Measurements from ENCODE around the gene UBXN7.
"Not testable (repeated sequence)": the region's sequence is repeated elsewhere in the genome, so short reads cannot be mapped to it uniquely, and the experiment has no call there.

UBXN7 gene

GRCh38 chr3:196431181-196432136 lies 768 bp downstream of the UBXN7 start (continued):
- TF ChIP-seq POU6F1 (CRISPR knock-in tag; IDR thresholded peaks at IDR 0.05; ENCODE audit: borderline replicate concordance, low read depth), result no peak

GRCh38 chr3:196428041-196428440 lies 4.2 kb downstream of the UBXN7 start:
- TF ChIP-seq ARNTL (CRISPR knock-in tag; IDR thresholded peaks at IDR 0.05; ENCODE audit: borderline replicate concordance, low read depth) (no peak), PATZ1 (CRISPR knock-in tag; IDR thresholded peaks at IDR 0.05; ENCODE audit: borderline replicate concordance) (no peak), ZNF8 (CRISPR knock-in tag; IDR thresholded peaks at IDR 0.05) (no peak), TOX (CRISPR knock-in tag; IDR thresholded peaks at IDR 0.05; ENCODE audit: borderline replicate concordance) (no peak), CREB5 (CRISPR knock-in tag; IDR thresholded peaks at IDR 0.05; ENCODE audit: low read depth) (no peak), GLIS3 (CRISPR knock-in tag; IDR thresholded peaks at IDR 0.05) (no peak), POU6F1 (CRISPR knock-in tag; IDR thresholded peaks at IDR 0.05; ENCODE audit: borderline replicate concordance, low read depth) (no peak), TCF4 (CRISPR knock-in tag; IDR thresholded peaks at IDR 0.05; ENCODE audit: borderline replicate concordance) (no peak), CSDC2 (CRISPR knock-in tag; IDR thresholded peaks at IDR 0.05) (no peak), BACH2 (CRISPR knock-in tag; IDR thresholded peaks at IDR 0.05; ENCODE audit: borderline replicate concordance) (no peak), ZFP30 (CRISPR knock-in tag; IDR thresholded peaks at IDR 0.05) (no peak), ESRRG (CRISPR knock-in tag; IDR thresholded peaks at IDR 0.05) (no peak), ZNF565 (CRISPR knock-in tag; conservative IDR thresholded peaks at IDR 0.05; ENCODE audit: low read depth) (no peak), PPARA (CRISPR knock-in tag; IDR thresholded peaks at IDR 0.05; ENCODE audit: borderline replicate concordance) (no peak), TSHZ2 (CRISPR knock-in tag; IDR thresholded peaks at IDR 0.05) (no peak)
- no peak for ATAC-seq

- ATAC-seq, result not testable (repeated sequence)
Observed at GRCh38 chr3:196424421-196424820, 7.8 kb downstream of the UBXN7 start.

- peak; percentile 70 for ATAC-seq
- no peak for TF ChIP-seq RARB (CRISPR knock-in tag; IDR thresholded peaks at IDR 0.05)
- TF ChIP-seq TOX (CRISPR knock-in tag; IDR thresholded peaks at IDR 0.05; ENCODE audit: borderline replicate concordance), result no peak
- no peak for TF ChIP-seq ZFP3 (CRISPR knock-in tag; IDR thresholded peaks at IDR 0.05)
- TF ChIP-seq BACH2 (CRISPR knock-in tag; IDR thresholded peaks at IDR 0.05; ENCODE audit: borderline replicate concordance), result no peak
- no peak for TF ChIP-seq GLIS3 (CRISPR knock-in tag; IDR thresholded peaks at IDR 0.05)
- no peak for TF ChIP-seq TCF4 (CRISPR knock-in tag; IDR thresholded peaks at IDR 0.05; ENCODE audit: borderline replicate concordance)
- TF ChIP-seq ZNF8 (CRISPR knock-in tag; IDR thresholded peaks at IDR 0.05), result no peak
Observed at GRCh38 chr3:196423044-196423781, 9.0 kb downstream of the UBXN7 start.

GRCh38 chr3:196421668-196422067 lies 10.6 kb downstream of the UBXN7 start:
- ATAC-seq, result not testable (repeated sequence)

Data from SK-N-SH treated with all-trans-retinoic acid at 6 μM for 48 hours (cell line).